Calu3 (cell line): Measurements from ENCODE around the gene DPH1. TPM values are rescaled to one million over a fixed set of nuclear protein-coding genes. Genes with fewer than 3 reads are reported as not detected.

Source experiments
- BruUV-seq: library from RNA; stranded (reverse); fragments of 400-500 nt; replicated peaks from 2 replicates; lab custom pipeline; 2021; lab: Mats Ljungman, UMichigan
- CTCF ChIA-PET: fragments of 300-600 bp; sonication (Branson Sonifier 250); formaldehyde crosslinking; loops from one replicate; lab custom pipeline; 2022; ENCODE audit warnings: antibody characterized with exemption; lab: Charles Lee
- DNase-seq: peaks from one replicate; pipeline ENCODE4 v3.0.0; 2022
- H3K27ac Mint-ChIP-seq: one replicate; pipeline ENCODE4 v1.8.0; 2022; ENCODE audit warnings: mixed read lengths; ENCODE audit not compliant: unreplicated experiment
- H3K27me3 Mint-ChIP-seq: one replicate; pipeline ENCODE4 v1.8.0; 2022; ENCODE audit warnings: mixed read lengths; ENCODE audit not compliant: unreplicated experiment
- H3K36me3 Mint-ChIP-seq: one replicate; pipeline ENCODE4 v1.8.0; 2022; ENCODE audit warnings: mild to moderate bottlenecking, moderate library complexity, mixed read lengths; ENCODE audit not compliant: insufficient read depth, unreplicated experiment
- H3K4me1 Mint-ChIP-seq: one replicate; pipeline ENCODE4 v1.8.0; 2022; ENCODE audit warnings: mild to moderate bottlenecking, low read depth, mixed read lengths; ENCODE audit not compliant: unreplicated experiment
- H3K4me3 Mint-ChIP-seq: one replicate; pipeline ENCODE4 v1.8.0; 2022; ENCODE audit warnings: mild to moderate bottlenecking, low read depth, moderate library complexity, mixed read lengths; ENCODE audit not compliant: unreplicated experiment
- H3K9me3 Mint-ChIP-seq: one replicate; pipeline ENCODE4 v1.8.0; 2022; ENCODE audit warnings: low read depth, mixed read lengths; ENCODE audit not compliant: unreplicated experiment
- CTCF ChIP-seq: fragments of 200-600 bp; IDR thresholded peaks from one replicate; pipeline ENCODE4 v1.8.0; 2022; ENCODE audit warnings: antibody characterized with exemption; ENCODE audit not compliant: unreplicated experiment
- intact Hi-C: fragments of 100-400 bp; cut with micrococcal nuclease; formaldehyde crosslinking; loops from one replicate; pipeline ENCODE4 v1.10.0; 2022; ENCODE audit not compliant: unreplicated experiment
- total RNA-seq: library from RNA; stranded (reverse); gene quantifications from 2 replicates; pipeline ENCODE4 v1.2.3, GENCODE V29; 2022

The DPH1 gene
- total RNA-seq, 1 experiment from 2014 or later = 24.7 TPM

GRCh38 chr17:1997289-1997926 lies 32.5 kb upstream of the DPH1 start:
- intact Hi-C loops = no loop called here
- no TSS peak for BruUV-seq
- H3K4me1 Mint-ChIP-seq = peaks cover 26% of the 10 kb centered on the region
- no peaks in the 10 kb centered on the region for H3K9me3 Mint-ChIP-seq
- peak overlapping the region; percentile 5 for H3K4me3 Mint-ChIP-seq
- H3K36me3 Mint-ChIP-seq = peaks cover 7% of the 10 kb centered on the region
- no peaks in the 10 kb centered on the region for H3K27me3 Mint-ChIP-seq
- TF ChIP-seq CTCF = no peak
- no peak overlapping the region for H3K27ac Mint-ChIP-seq
- CTCF ChIA-PET = interaction anchor here (1.0 to 1.6 kb wide), 2 partner anchors 28 to 89 kb away, joined by 3 to 4 read pairs; no protein-coding TSS in a partner anchor
- peak; percentile 27 for DNase-seq

GRCh38 chr17:1997927-1998742 lies 31.8 kb upstream of the DPH1 start:
- peak; percentile 74 for DNase-seq
- peaks cover 34% of the 10 kb centered on the region for H3K4me1 Mint-ChIP-seq
- H3K4me3 Mint-ChIP-seq = peak overlapping the region; percentile 5
- intact Hi-C loops = no loop called here
- H3K27me3 Mint-ChIP-seq = no peaks in the 10 kb centered on the region
- peaks cover 7% of the 10 kb centered on the region for H3K36me3 Mint-ChIP-seq
- H3K27ac Mint-ChIP-seq = no peak overlapping the region
- no TSS peak for BruUV-seq
- no peaks in the 10 kb centered on the region for H3K9me3 Mint-ChIP-seq
- CTCF ChIA-PET = interaction anchor here (0.6 to 1.6 kb wide), 3 partner anchors 10 to 89 kb away, joined by 3 to 7 read pairs (median 4); no protein-coding TSS in a partner anchor
- no peak for TF ChIP-seq CTCF

- peak; percentile 37 for DNase-seq
- no peak overlapping the region for H3K27ac Mint-ChIP-seq
- no peaks in the 10 kb centered on the region for H3K27me3 Mint-ChIP-seq
- peaks cover 35% of the 10 kb centered on the region for H3K4me1 Mint-ChIP-seq
- H3K9me3 Mint-ChIP-seq = no peaks in the 10 kb centered on the region
- no peak for TF ChIP-seq CTCF
- H3K4me3 Mint-ChIP-seq = peak overlapping the region; percentile 31
- CTCF ChIA-PET = no interaction called here
- peaks cover 7% of the 10 kb centered on the region for H3K36me3 Mint-ChIP-seq
- intact Hi-C loops = no loop called here
- BruUV-seq = no TSS peak
Measured at GRCh38 chr17:1999557-2000251, 30.2 kb upstream of the DPH1 start.

GRCh38 chr17:2002767-2003329 lies 27.1 kb upstream of the DPH1 start:
- Mint-ChIP-seq H3K4me1 (peaks cover 24% of the 10 kb centered on the region), H3K4me3 (no peak overlapping the region), H3K27me3 (no peaks in the 10 kb centered on the region), H3K9me3 (no peaks in the 10 kb centered on the region), H3K36me3 (peaks cover 7% of the 10 kb centered on the region), H3K27ac (peak overlapping the region; percentile 78)
- CTCF ChIA-PET = interaction anchor here (0.7 kb wide), 1 partner anchor 23 kb away, joined by 4 read pairs; no protein-coding TSS in a partner anchor
- peak; percentile 26 for DNase-seq
- intact Hi-C loops = no loop called here
- TF ChIP-seq CTCF = no peak
- BruUV-seq = no TSS peak
